Measurements from ENCODE around the gene RGS6. TPM values are rescaled to one million over a fixed set of nuclear protein-coding genes. Genes with fewer than 3 reads are reported as not detected.

Gene RGS6
- total and polyA plus RNA-seq, 2 experiments from 2014 or later: not detected

DNA sequence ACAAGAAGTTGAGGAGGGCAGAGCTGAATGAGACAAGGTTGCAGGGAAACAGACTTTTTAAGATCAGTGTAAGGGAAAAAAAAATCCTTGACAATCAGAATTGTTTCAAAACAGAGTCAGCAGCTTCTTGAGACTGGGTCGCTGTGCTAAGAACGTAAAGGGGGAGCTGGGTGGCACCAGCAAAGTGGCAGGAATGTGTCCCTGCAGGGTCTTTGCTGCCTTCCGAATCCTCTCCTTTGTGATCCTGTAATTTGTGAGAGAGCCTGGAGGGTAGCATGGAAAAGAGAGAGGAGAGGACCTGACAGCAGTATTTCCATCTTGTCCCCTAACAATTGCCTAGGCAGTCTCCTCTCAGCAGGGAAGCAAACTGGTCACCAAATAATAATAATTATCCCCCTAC, 472.8 kb downstream of the RGS6 start:
- 13 to 42% methylated on average over 3 of the region's 3 CpGs for WGBS, 2 experiments (ENCODE audit: low coverage in 1 of 2, low lambda C conversion rate in 2 of 2, missing lambda C conversion rate in 2 of 2)
- Histone ChIP-seq H3K9ac (no peak overlapping the region), H3K9me3 (ENCODE audit: low read depth) (no peaks in the 10 kb centered on the region), H4K20me1 (ENCODE audit: insufficient read depth) (no peaks in the 10 kb centered on the region), H3K9me2 (ENCODE audit: insufficient read depth) (no peaks in the 10 kb centered on the region), H3K36me3 (ENCODE audit: low read depth) (no peaks in the 10 kb centered on the region), H3K4me1 (ENCODE audit: insufficient read depth) (no peaks in the 10 kb centered on the region), H3K79me2 (ENCODE audit: insufficient read depth) (no peaks in the 10 kb centered on the region), H3K27me3 (replicated peaks; ENCODE audit: insufficient read depth) (peaks cover 8% of the 10 kb centered on the region; the same call in 1 of the 2 replicates), H3F3A (ENCODE audit: insufficient read depth) (no peaks in the 10 kb centered on the region), H3K27ac (no peak overlapping the region), H3K4me2 (ENCODE audit: unreplicated experiment) (no peak overlapping the region), H2AFZ (no peak overlapping the region), H3K4me3 (no peak overlapping the region)
- in situ Hi-C loops (cut with MboI): no loop called here
- DNase-seq: no peak
- no peak for TF ChIP-seq EZH2phosphoT487 (IDR thresholded peaks at IDR 0.05; ENCODE audit: insufficient read depth, low read depth)
- no peak for TF ChIP-seq EZH2 (IDR thresholded peaks at IDR 0.05; ENCODE audit: insufficient read depth, poor library complexity, severe bottlenecking)

DNA sequence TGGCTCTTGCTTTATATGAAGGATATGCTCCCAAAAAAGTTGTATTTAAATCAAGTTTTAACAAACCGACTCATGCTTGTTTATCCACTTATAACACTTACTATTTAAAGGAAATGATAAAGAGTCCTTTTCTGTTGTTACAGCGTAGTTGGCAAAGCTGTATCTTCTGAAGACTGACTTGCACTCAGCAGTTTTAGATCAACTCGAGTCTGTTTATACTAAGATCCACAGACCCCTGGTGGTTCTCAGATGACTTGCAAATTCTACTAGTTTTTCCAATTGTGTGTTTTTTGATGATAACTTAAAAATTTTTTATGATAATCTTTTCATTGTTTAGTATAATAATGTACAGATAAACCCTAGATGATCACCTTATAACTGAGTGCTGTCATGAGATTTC, 475.8 kb downstream of the RGS6 start:
- H3K9me2 ChIP-seq (ENCODE audit: insufficient read depth): no peaks in the 10 kb centered on the region
- peaks cover 8% of the 10 kb centered on the region; the same call in 1 of the 2 replicates for H3K27me3 ChIP-seq (replicated peaks; ENCODE audit: insufficient read depth)
- no peak overlapping the region for H3K4me2 ChIP-seq (ENCODE audit: unreplicated experiment)
- H3K79me2 ChIP-seq (ENCODE audit: insufficient read depth): no peaks in the 10 kb centered on the region
- H2AFZ ChIP-seq: no peak overlapping the region
- H4K20me1 ChIP-seq (ENCODE audit: insufficient read depth): no peaks in the 10 kb centered on the region
- no peak overlapping the region for H3K4me3 ChIP-seq
- in situ Hi-C loops (cut with MboI): no loop called here
- H3K9ac ChIP-seq: no peak overlapping the region
- H3K36me3 ChIP-seq (ENCODE audit: low read depth): no peaks in the 10 kb centered on the region
- no peaks in the 10 kb centered on the region for H3K4me1 ChIP-seq (ENCODE audit: insufficient read depth)
- H3F3A ChIP-seq (ENCODE audit: insufficient read depth): no peaks in the 10 kb centered on the region
- 22 to 23% methylated on average over 3 of the region's 3 CpGs for WGBS, 2 experiments (ENCODE audit: low coverage in 1 of 2, low lambda C conversion rate in 2 of 2, missing lambda C conversion rate in 2 of 2)
- H3K9me3 ChIP-seq (ENCODE audit: low read depth): no peaks in the 10 kb centered on the region
- no peak for TF ChIP-seq EZH2 (IDR thresholded peaks at IDR 0.05; ENCODE audit: insufficient read depth, poor library complexity, severe bottlenecking)
- no peak for TF ChIP-seq EZH2phosphoT487 (IDR thresholded peaks at IDR 0.05; ENCODE audit: insufficient read depth, low read depth)
- DNase-seq: no peak
- no peak overlapping the region for H3K27ac ChIP-seq

DNA sequence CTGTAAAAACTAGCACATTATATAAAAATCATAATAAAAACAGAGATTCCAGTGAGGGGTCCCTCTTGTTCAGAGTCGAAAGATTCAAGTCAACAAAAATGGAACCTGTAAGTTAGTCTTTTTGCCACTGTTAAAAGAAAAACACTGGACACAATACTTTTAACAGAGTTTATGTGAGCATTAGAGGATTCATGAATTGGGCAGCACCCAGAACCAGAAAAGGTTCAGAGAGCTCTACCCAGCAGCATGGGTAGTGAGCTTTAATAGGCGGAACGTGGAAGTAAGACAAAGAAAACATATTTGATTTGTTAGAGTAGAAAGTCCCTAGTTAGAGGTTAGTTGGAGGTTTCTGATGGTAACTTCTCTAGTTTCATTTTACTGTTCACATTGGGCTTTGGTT, 476.8 kb downstream of the RGS6 start:
- no peak overlapping the region for H2AFZ ChIP-seq
- TF ChIP-seq EZH2 (IDR thresholded peaks at IDR 0.05; ENCODE audit: insufficient read depth, poor library complexity, severe bottlenecking): no peak
- no peak for TF ChIP-seq EZH2phosphoT487 (IDR thresholded peaks at IDR 0.05; ENCODE audit: insufficient read depth, low read depth)
- H3K4me1 ChIP-seq (ENCODE audit: insufficient read depth): no peaks in the 10 kb centered on the region
- no peaks in the 10 kb centered on the region for H3F3A ChIP-seq (ENCODE audit: insufficient read depth)
- no peaks in the 10 kb centered on the region for H3K79me2 ChIP-seq (ENCODE audit: insufficient read depth)
- H3K9me2 ChIP-seq (ENCODE audit: insufficient read depth): no peaks in the 10 kb centered on the region
- no peak overlapping the region for H3K9ac ChIP-seq
- H3K9me3 ChIP-seq (ENCODE audit: low read depth): no peaks in the 10 kb centered on the region
- H3K27me3 ChIP-seq (replicated peaks; ENCODE audit: insufficient read depth): 0 out of 2 replicates have a peak, but pooled peaks cover 8% of the 10 kb centered on the region
- WGBS, 2 experiments (ENCODE audit: low coverage in 1 of 2, low lambda C conversion rate in 2 of 2, missing lambda C conversion rate in 2 of 2): 22 to 33% methylated on average over 3 of the region's 3 CpGs
- no peak overlapping the region for H3K27ac ChIP-seq
- no peaks in the 10 kb centered on the region for H4K20me1 ChIP-seq (ENCODE audit: insufficient read depth)
- no peak for DNase-seq
- no peaks in the 10 kb centered on the region for H3K36me3 ChIP-seq (ENCODE audit: low read depth)
- H3K4me2 ChIP-seq (ENCODE audit: unreplicated experiment): no peak overlapping the region
- no peak overlapping the region for H3K4me3 ChIP-seq
- in situ Hi-C loops (cut with MboI): no loop called here

DNA sequence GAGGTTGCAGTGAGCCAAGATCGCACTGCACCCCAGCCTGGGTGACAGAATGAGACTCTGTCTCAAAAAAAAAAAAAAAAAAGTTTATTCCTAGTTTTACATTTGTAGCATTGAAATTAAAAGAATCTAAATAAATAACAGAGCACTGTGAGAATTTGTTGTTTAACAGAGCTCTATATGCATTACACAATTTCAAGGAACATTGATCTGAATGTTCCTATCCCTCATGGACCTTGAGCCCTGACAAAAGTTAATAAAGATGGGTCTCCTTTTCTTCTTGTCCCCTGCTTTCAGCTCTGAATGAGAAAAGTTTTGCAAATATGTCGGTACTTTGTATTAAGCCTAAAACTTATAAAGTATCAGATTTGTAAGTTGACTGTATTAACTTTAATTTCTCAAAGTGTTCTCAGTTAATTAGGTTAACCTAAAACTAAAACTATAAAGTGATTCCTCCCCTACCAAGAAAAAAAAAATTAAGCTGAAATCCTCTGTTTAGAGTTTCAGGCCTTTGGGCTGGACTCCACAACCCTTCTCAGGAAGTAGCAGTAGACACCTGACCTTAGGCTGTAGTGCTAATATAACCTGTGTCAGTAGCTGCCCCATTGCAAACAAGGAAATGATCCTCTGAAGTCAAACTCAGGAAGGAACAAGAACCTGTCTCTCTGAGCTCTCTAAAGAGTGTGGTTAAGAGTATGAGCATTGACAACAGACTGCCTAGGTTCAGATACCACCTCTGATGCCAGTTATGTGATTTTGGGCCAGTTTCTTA, 484.0 kb downstream of the RGS6 start:
- no peak for TF ChIP-seq EZH2phosphoT487 (IDR thresholded peaks at IDR 0.05; ENCODE audit: insufficient read depth, low read depth)
- no peak for TF ChIP-seq EZH2 (IDR thresholded peaks at IDR 0.05; ENCODE audit: insufficient read depth, poor library complexity, severe bottlenecking)
- no peak for DNase-seq
- in situ Hi-C loops (cut with MboI): no loop called here
- Histone ChIP-seq H3K79me2 (ENCODE audit: insufficient read depth) (no peaks in the 10 kb centered on the region), H3K4me2 (ENCODE audit: unreplicated experiment) (no peak overlapping the region), H3K27ac (no peak overlapping the region), H3K9ac (no peak overlapping the region), H3K36me3 (ENCODE audit: low read depth) (no peaks in the 10 kb centered on the region), H3K4me3 (no peak overlapping the region), H3K9me3 (ENCODE audit: low read depth) (no peaks in the 10 kb centered on the region), H3K9me2 (ENCODE audit: insufficient read depth) (no peaks in the 10 kb centered on the region), H3K27me3 (replicated peaks; ENCODE audit: insufficient read depth) (no peaks in the 10 kb centered on the region), H3K4me1 (ENCODE audit: insufficient read depth) (no peaks in the 10 kb centered on the region), H3F3A (ENCODE audit: insufficient read depth) (no peaks in the 10 kb centered on the region), H4K20me1 (ENCODE audit: insufficient read depth) (no peaks in the 10 kb centered on the region), H2AFZ (no peak overlapping the region)
- WGBS, 2 experiments (ENCODE audit: low coverage in 1 of 2, low lambda C conversion rate in 2 of 2, missing lambda C conversion rate in 2 of 2): 64 to 71% methylated on average over 2 of the region's 2 CpGs
